ENCODE measurements around the gene SIRT2. TPM values are rescaled to one million over a fixed set of nuclear protein-coding genes. Genes with fewer than 3 reads are reported as not detected.

SIRT2 gene
- total and polyA plus RNA-seq, 2 of the 13 experiments (the other 11 are each of a cell fraction or from before 2014, with no cell fraction given) = 22.3 to 26.1 TPM

GRCh38 chr19:38834590-38834989 lies 64.8 kb downstream of the SIRT2 start:
- CTCF ChIA-PET (ENCODE audit: low intra/inter-chr PET ratio, low total read pairs) = no interaction called here
- Histone ChIP-seq H2AFZ (ENCODE audit: low read length) (no peak overlapping the region), H3K9me3 (ENCODE audit: low read length) (no peaks in the 10 kb centered on the region), H3K4me1 (ENCODE audit: insufficient read depth, low read length) (peaks cover 61% of the 10 kb centered on the region), H3K4me2 (ENCODE audit: low read depth, low read length) (no peak overlapping the region), H3K4me3 (replicated peaks in 1 of 3; ENCODE audit: insufficient read depth in 1 of 3, low read depth in 2 of 3, low read length in 3 of 3) (no peak overlapping the region), H3K36me3 (replicated peaks in 1 of 2; ENCODE audit: control insufficient read depth in 1 of 2, insufficient read depth in 2 of 2, low read length in 2 of 2) (peaks cover 20 to 45% of the 10 kb centered on the region in 2 experiments), H3K79me2 (ENCODE audit: insufficient read depth, low read length) (peaks cover 8% of the 10 kb centered on the region), H3K27ac (ENCODE audit: extremely low read length, insufficient read depth, low read length) (no peak overlapping the region), H3K27me3 (ENCODE audit: control insufficient read depth in 1 of 2, insufficient read depth in 2 of 2, low read length in 2 of 2) (no peaks in the 10 kb centered on the region; a peak in 1 of 5 replicates), H4K20me1 (ENCODE audit: insufficient read depth, low read length) (peaks cover 10% of the 10 kb centered on the region), H3K9ac (ENCODE audit: insufficient read depth, low read depth, low read length) (no peak overlapping the region)
- intact Hi-C loops (cut with micrococcal nuclease; ENCODE audit: unreplicated experiment) = loop anchor here (5.0 to 10.0 kb wide), 2 partner anchors 102 to 180 kb away; no protein-coding TSS in a partner anchor
- WGBS (ENCODE audit: low lambda C conversion rate) = 96% methylated on average over 6 of the region's 6 CpGs
- in situ Hi-C loops (cut with HindIII; ENCODE audit: extremely low pct_ligation_motif_present, low pct_unique_long_range_greater_than_20kb) = loop anchor here (5.0 kb wide), 1 partner anchor 92 kb away; the partner anchor contains the start of gene CAPN12
- ATAC-seq (no peak), DNase-seq (ENCODE audit: low spot score) (no peak), FAIRE-seq (no peak)
- BruUV-seq (replicated peaks) = no TSS peak
- TF ChIP-seq PAXIP1 (CRISPR knock-in tag; conservative IDR thresholded peaks at IDR 0.05) (no peak), LRRFIP1 (CRISPR knock-in tag; conservative IDR thresholded peaks at IDR 0.05) (no peak), JARID2 (CRISPR knock-in tag; IDR thresholded peaks at IDR 0.05; ENCODE audit: insufficient replicate concordance) (no peak), TGIF2 (CRISPR knock-in tag; IDR thresholded peaks at IDR 0.05) (no peak), SRF (IDR thresholded peaks at IDR 0.05; ENCODE audit: low read depth, low read length) (no peak), RFXAP (CRISPR knock-in tag; IDR thresholded peaks at IDR 0.05; ENCODE audit: borderline replicate concordance) (no peak), GLMP (CRISPR knock-in tag; IDR thresholded peaks at IDR 0.05; ENCODE audit: borderline replicate concordance) (no peak), TP53 (CRISPR knock-in tag; conservative IDR thresholded peaks at IDR 0.05) (no peak), ZNF737 (CRISPR knock-in tag; IDR thresholded peaks at IDR 0.05; ENCODE audit: borderline replicate concordance) (no peak), ZFP90 (CRISPR knock-in tag; IDR thresholded peaks at IDR 0.05; ENCODE audit: borderline replicate concordance) (no peak), IRF9 (CRISPR knock-in tag; IDR thresholded peaks at IDR 0.05; ENCODE audit: borderline replicate concordance) (no peak), KMT2A (CRISPR knock-in tag; IDR thresholded peaks at IDR 0.05) (no peak)
- POLR2A ChIA-PET = interaction anchor here (1.1 to 6.2 kb wide), 3 partner anchors 14 to 16 kb away, joined by 3 to 148 read pairs (median 77); partner anchors contain the start of gene HNRNPL

All from HepG2 (cell line).